ENCODE data around the gene ECI1.
"Not testable (repeated sequence)": the region's sequence is repeated elsewhere in the genome, so short reads cannot be mapped to it uniquely, and the experiment has no call there.

ECI1 gene

GRCh38 chr16:2250652-2251295 lies 613 bp downstream of the ECI1 start:
- DNase-seq = no peak

DNA sequence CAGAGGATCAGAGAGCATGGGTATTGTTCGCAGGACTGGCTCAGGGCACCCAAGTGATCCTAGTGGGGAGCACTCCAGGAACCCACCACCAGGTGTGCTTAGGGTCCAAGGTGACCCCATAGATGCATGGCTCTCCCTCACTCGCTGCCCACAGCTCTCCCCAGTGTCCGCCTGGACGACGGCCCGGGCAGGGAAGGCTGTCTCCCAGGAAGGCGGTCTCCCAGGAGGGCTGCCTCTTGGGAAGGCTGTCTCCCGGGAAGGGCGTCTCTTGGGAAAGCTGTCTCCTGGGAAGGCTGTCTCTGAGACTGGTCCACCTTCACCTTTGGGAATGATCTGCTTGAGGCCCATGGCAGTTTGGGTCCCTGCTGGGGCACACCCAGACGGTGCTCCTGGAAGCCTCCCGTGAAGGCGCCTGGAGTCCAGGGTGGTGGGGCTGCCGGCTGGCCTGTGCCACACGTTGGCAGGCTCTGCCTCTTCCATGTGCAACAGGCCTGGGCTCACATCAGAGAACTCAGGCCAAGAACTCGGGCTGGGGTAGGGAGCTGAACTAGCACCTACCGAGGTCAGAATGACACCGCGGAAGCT lies 5.0 kb downstream of the ECI1 start:
- no peak for DNase-seq

GRCh38 chr16:2244926-2245795 lies 6.2 kb downstream of the ECI1 start:
- no peak for DNase-seq

DNA sequence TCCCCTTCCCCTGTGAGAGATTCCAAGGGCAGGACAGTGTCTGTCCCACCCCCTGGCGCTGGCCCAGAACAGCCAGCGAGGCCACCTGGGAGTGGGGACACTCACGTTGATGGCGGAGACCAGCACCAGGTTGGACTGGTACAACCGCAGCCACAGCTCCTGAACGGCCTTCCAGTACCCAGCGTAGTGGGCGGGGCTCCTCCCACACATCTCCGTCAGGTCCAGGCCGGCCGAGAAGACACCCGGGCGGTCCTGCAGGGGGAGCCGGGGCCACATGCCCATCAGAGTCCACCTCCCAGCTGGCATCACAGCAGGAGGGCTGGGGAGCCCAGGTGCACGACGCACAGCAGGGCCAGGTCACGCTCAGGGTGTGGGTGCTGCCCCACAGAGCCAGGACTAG lies 7.1 kb downstream of the ECI1 start:
- no peak for DNase-seq

GRCh38 chr16:2243781-2244180 lies 7.6 kb downstream of the ECI1 start:
- no peak for DNase-seq

DNA sequence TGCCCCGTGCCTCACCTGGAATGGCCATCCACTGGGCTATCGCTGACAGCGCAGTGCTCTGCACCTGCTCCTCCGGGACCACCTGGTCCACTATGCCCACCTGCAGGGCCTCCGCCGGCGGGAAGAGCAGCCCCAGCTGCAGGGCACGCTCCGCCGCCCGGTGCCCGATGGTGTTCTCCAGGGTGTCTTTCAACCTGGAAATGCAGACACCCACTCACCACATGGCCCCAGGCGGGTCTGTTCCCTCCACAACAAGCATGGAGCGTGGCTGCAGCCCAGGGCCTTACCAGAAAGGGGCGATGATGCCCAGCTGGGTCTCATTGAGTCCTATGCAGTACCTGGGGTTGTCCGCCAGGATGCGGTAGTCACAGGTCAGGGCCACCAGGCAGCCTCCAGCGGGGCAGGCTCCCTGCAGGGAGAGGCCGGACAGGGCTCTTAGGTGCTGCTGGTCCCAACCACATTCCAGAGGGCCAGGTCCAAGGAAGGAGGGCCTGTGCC lies 8.3 kb downstream of the ECI1 start:
- DNase-seq = no peak

GRCh38 chr16:2242598-2242997 lies 8.8 kb downstream of the ECI1 start:
- DNase-seq = no peak

GRCh38 chr16:2240331-2240730 lies 11.1 kb downstream of the ECI1 start:
- not testable (repeated sequence) for DNase-seq

DNA sequence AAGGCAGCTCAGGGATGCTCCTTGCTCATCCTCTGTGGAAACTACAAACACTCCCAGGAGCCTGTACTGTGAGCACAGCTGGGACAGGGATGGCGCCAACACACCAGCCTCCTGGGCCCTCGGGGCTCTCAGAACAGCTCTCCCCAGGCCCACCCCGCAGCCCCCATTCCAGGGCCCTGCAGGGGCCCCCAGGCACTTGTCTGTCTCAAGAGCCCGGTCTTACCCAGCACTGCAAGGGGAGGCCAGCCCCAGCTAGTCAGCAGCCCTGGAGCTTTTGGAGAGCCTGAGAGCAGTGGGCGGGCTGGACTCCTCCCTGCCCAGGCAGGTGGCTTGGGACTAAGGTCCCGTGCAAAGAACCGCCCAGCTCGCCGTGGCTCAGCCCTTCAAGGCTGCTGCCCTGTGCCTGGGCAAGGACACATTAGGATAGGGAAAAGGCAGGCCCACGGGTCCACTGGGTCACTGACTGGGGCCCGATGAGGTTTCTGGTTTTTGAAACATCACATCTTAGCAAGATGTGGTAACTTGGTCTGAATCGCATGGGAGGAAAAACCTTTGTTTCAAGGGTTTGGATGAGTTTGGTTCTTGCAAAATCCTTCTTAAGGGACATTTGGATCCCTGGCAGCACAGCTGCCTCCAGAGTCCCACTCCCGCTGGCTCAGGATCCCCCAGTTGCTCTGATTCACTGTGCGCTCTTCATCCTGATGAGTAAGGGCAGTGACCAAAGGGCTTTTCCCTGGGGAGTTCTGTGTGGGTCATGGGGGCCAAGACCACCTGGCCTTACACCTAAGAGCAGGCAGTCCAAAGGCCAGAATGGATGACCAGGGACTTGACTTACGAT lies 12.3 kb downstream of the ECI1 start:
- DNase-seq = no peak

DNA sequence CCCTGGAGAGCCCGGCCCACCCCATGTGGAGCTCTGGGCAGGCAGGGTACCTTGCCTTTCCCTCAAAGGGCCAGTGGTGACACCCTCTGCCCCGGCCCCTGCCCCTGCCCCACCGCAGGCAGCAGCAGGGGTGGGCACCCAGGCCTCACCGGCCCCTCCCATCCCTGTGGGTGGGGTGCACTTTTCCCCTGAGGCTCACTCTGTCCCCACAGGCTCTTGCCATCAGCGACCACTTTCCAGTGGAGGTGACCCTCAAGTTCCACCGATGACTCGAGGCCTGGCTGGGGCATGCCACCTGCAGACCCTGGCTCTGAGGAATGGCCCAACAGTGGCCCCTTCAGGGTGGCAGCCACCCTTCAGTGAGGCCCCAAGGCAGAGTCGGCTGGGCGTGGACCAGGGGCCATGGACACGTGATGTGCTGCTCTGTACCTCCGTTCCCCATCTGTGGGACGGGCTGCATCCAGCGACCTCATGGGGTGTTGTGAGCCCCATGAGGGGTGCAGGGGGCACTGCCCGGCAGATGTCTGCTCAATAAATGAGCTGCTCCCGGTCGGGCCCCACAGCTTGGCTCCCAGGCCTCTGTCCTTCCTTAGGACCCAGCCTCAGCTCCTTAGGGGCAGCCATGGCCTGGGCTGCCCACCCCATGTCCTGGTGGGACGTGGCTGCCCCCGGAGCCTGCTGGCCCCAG lies 13.1 kb downstream of the ECI1 start:
- DNase-seq = no peak

- DNase-seq = no peak
These were observed 13.8 kb downstream of the ECI1 start for GRCh38 chr16:2237493-2238149.

- DNase-seq = no peak
These were observed 14.3 kb downstream of the ECI1 start for GRCh38 chr16:2237102-2237482.

DNA sequence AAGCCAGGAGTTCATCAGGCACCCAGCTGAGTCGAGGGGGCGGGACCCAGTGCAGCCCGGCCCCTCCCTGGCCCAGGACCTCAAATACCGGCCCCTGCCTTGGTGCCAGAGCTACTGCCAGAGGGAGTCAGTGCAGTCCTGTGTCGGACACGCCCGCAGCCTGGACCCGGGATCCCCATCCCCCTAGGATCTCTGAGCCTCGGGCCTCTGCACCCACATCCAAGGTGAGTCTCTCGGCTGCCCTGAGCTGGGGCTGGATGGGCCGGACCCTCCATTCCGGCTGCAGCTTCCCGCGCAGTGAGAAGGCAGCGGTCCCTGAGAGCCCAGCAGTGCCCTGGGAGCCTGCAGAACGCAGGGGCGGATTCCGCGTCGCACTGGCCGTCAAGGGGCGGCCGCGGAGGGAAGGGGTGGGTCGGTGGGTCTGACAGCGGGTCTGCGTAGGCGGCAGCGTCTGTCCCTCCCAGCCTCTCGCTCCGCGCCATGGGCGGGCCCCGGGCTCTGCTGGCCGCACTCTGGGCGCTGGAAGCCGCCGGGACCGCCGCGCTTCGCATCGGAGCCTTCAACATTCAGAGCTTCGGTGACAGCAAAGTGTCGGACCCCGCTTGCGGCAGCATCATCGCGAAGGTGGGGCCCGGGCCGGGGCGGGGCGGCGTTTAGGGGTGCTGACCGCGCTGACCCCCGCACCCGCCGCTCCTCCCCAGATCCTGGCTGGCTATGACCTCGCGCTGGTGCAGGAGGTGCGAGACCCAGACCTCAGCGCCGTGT lies 14.9 kb downstream of the ECI1 start, which contains the start of gene DNASE1L2:
TSS of gene DNASE1L2 (plus strand) at position 108 of the 765 bp plus-strand sequence. CDS start at position 481, 373 bp downstream.
- no peak for DNase-seq

DNA sequence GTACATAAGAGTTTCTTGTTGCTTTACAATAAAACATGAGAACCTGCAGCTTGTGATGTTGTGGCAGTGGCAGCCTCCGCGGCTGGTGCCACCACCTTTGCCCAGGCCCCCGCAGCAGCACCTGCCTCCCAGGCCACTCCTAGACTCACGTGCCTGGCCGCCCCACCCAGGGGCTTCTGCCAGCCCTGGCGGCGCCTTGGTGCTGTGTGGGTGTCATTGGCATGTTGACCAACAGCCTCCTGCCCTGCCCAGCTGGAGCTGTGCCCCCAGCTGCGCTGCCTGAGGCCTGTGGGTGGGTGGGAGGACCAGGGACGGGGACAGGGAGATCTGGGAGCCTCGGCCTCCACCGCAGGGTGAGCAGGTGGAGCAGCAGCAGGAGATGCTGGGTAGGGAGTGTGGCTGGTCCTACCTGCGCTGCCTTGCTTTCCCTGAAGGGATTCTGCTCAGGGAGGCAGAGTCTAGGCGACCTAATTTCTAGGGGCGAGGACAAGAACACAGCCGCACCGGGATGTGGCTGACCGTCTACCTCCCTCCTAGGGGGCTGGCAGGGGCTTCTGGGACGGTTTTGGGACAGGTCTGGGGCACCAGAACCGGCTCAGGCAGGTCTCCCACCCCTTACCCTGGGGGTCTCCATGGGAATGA lies 15.6 kb downstream of the ECI1 start:
- DNase-seq = no peak

DNA sequence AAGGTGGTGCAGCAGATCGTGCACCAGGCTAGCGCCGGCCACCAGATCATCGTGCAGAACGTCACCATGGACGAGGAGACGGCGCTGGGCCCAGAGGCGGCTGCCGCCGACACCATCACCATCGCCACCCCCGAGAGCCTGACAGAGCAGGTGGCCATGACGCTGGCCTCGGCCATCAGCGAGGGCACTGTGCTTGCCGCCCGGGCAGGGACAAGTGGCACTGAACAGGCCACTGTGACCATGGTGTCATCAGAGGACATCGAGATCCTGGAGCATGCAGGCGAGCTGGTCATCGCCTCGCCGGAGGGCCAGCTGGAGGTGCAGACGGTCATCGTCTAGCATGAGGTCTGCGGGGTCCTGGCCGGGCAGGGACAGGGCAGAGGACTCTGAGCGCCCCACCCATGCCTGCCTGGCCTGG lies 16.1 kb downstream of the ECI1 start:
- DNase-seq = no peak

GRCh38 chr16:2234813-2235170 lies 16.6 kb downstream of the ECI1 start:
- no peak for DNase-seq

- no peak for DNase-seq
These were observed 17.2 kb downstream of the ECI1 start for GRCh38 chr16:2233872-2234812.

DNA sequence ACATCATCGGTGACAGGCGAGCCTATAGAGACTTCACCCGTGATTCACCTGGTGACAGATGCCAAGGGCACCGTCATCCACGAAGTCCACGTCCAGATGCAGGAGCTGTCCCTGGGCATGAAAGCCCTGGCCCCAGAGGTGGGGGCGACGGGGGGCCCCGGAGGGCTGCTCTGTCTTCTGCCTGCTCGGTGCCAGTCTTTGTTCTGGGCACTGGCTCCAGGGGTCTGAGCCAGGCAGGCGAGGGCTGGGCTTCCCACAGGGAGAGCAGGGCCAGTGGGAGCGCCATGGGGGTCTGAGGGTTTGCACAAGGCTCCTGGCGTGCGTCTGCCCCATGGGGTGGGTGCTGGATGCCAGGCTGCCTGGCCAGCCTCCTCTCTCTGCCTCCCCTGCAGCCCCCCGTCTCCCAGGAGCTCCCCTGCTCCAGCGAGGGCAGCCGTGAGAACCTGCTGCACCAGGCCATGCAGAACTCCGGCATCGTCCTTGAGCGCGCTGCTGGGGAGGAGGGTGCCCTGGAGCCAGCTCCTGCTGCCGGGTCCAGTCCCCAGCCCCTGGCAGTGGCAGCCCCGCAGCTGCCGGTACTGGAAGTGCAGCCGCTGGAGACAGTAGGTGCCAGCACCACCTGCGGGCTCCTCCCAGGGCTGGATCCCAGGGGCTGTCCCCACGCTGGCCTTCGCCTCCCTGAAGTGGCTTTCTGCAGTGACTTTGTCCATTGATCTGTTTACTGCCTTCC lies 18.2 kb downstream of the ECI1 start:
- DNase-seq = no peak

Data from NCI-H446 treated with DMSO at 0.1 percent for 48 hours (cell line).